GM12864 (cell line): ENCODE data around the gene N4BP2L1.
A peak's percentile ranks its signal among the peaks of the same experiment; 100 is the strongest.

ENCODE experiments used
- DNase-seq: peaks from one replicate; pipeline ENCODE4 v3.0.0-alpha.2; 2011; ENCODE audit warnings: low read depth
- H3K4me3 ChIP-seq: 2 replicates; pipeline ENCODE4 v1.5.1; 2011; ENCODE audit warnings: mild to moderate bottlenecking, low read depth, low read length, control low read depth
- CTCF ChIP-seq: IDR thresholded peaks from 2 replicates; pipeline ENCODE4 v1.5.1; 2011; ENCODE audit warnings: low read depth, mild to moderate bottlenecking, moderate library complexity, low read length, control low read depth, inconsistent platforms; ENCODE audit errors: missing control alignments

Gene N4BP2L1

GRCh38 chr13:32426990-32427851 lies 709 bp downstream of the N4BP2L1 start:
- no peak for TF ChIP-seq CTCF
- peak overlapping the region; percentile 92 for H3K4me3 ChIP-seq
- DNase-seq = no peak

- peak overlapping the region; percentile 92 for H3K4me3 ChIP-seq
- DNase-seq = peak; percentile 78
- no peak for TF ChIP-seq CTCF
Measured at GRCh38 chr13:32426191-32426989, 1.5 kb downstream of the N4BP2L1 start.

GRCh38 chr13:32425158-32425557 lies 2.8 kb downstream of the N4BP2L1 start:
- no peak for DNase-seq
- peak overlapping the region; percentile 92; the same call in 1 of the 2 replicates for H3K4me3 ChIP-seq
- no peak for TF ChIP-seq CTCF

DNA sequence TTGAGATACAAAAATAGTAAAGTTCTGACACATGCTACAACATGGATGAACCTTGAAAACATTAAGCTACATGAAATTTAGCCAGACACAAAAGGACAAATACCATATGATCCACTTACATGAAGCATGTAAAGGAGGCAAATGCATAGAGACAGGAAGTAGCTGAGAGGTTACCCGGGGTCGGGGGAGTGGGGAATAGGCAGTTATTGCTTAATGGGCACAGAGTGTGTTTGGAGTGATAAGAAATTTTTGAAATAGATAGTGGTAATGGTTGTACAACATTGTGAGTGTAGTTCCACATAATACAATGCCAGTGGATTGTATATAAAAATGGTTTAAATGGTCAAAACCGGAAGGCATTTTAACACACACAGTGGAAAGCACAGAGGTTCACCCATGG lies 4.3 kb downstream of the N4BP2L1 start:
- DNase-seq = no peak
- no peak overlapping the region for H3K4me3 ChIP-seq
- no peak for TF ChIP-seq CTCF

- H3K4me3 ChIP-seq = no peak overlapping the region
- no peak for DNase-seq
- no peak for TF ChIP-seq CTCF
Measured at GRCh38 chr13:32419862-32420261, 8.1 kb downstream of the N4BP2L1 start.

- no peak for DNase-seq
- TF ChIP-seq CTCF = no peak
- H3K4me3 ChIP-seq = no peak overlapping the region
Measured at GRCh38 chr13:32417995-32418394, 9.9 kb downstream of the N4BP2L1 start.
